Transverse colon (tissue), 4 donors: Measurements from ENCODE around the gene MYMK. TPM values are rescaled to one million over a fixed set of nuclear protein-coding genes. Genes with fewer than 3 reads are reported as not detected.

Experiments used
- DNase-seq: peaks from one replicate; pipeline ENCODE4 v3.0.0-alpha.2; 2019
- H3K27ac ChIP-seq, 4 donors: fragments of 200-600 bp; sonication (generic); 2 replicates each; pipeline ENCODE4 v1.5.1; 2016 to 2018; ENCODE audit warnings: inconsistent platforms in 4 of 4
- H3K27me3 ChIP-seq: fragments of 200-600 bp; sonication (generic); 2 replicates; pipeline ENCODE4 v1.5.1; 2017; ENCODE audit warnings: inconsistent platforms
- H3K36me3 ChIP-seq, 4 donors: fragments of 200-600 bp; sonication (generic); 2 replicates each; pipeline ENCODE4 v1.5.1; 2017 to 2019; ENCODE audit warnings: inconsistent platforms in 4 of 4
- H3K4me1 ChIP-seq, 4 donors: fragments of 200-600 bp; sonication (generic); 2 replicates each; pipeline ENCODE4 v1.5.1; 2017 to 2020; ENCODE audit warnings: inconsistent platforms in 4 of 4
- H3K4me3 ChIP-seq, 4 donors: fragments of 200-600 bp; sonication (generic); 1 replicate in 1 of 4; 2 replicates in 3 of 4; pipeline versions ENCODE4 v1.5.1 to v1.6.1; 2017 to 2019; ENCODE audit warnings: inconsistent platforms in 4 of 4
- H3K9me3 ChIP-seq, 2 donors: fragments of 200-600 bp; sonication (generic); 2 replicates each; pipeline ENCODE4 v1.5.1; 2017 to 2019; ENCODE audit warnings: inconsistent platforms in 2 of 2
- EP300 ChIP-seq: sonication (generic); formaldehyde crosslinking; IDR thresholded peaks from one replicate; pipeline ENCODE4 v1.6.1; 2017; ENCODE audit warnings: antibody characterized with exemption, low read depth
- POLR2A ChIP-seq: fragments of 450-650 bp; IDR thresholded peaks from one replicate; pipeline ENCODE4 v1.6.1; 2016; ENCODE audit warnings: antibody characterized with exemption, mild to moderate bottlenecking, moderate library complexity
- POLR2AphosphoS5 ChIP-seq, 3 donors: sonication (generic); formaldehyde crosslinking; IDR thresholded peaks; one replicate each; pipeline ENCODE4 v1.6.1; 2016; ENCODE audit warnings: antibody characterized with exemption in 3 of 3
- WGBS, 2 donors: methylation state at CpG; one replicate each; pipeline ENCODE4 v1.1.5; 2018; ENCODE audit warnings: low coverage in 1 of 2; 5-methylcytosine and 5-hydroxymethylcytosine counted together
- in situ Hi-C, 4 donors: fragments of 200-750 bp; cut with MboI; loops; one replicate each; pipeline versions ENCODE4 v1.15.0 to v1.15.1; 2017; ENCODE audit warnings: low sequenced_read_pairs in 3 of 4, low pct_ligation_motif_present in 1 of 4, low pct_unique_long_range_greater_than_20kb in 1 of 4
- intact Hi-C: fragments of 100-400 bp; cut with DNase I; formaldehyde crosslinking; loops from one replicate; pipeline ENCODE4 v1.15.1; 2023; ENCODE audit warnings: low total_unique reads
- total RNA-seq, 4 donors: library from RNA; depleted of rRNA; stranded (reverse); fragments of >200 nt; gene quantifications; one replicate each; pipeline ENCODE4 v1.1.0, GENCODE V29; 2016
- TF ChIP-seq, protein P1 (sequence below), 5 experiments: fragments of 200-600 bp in 3 of 5; fragments of 450-650 bp in 2 of 5; sonication (generic) in 3 of 5; IDR thresholded peaks; 1 replicate in 2 of 5; 2 replicates in 3 of 5; pipeline ENCODE4 v1.5.1; 2016 to 2017; ENCODE audit warnings: antibody characterized with exemption in 5 of 5, inconsistent platforms in 3 of 5, mild to moderate bottlenecking in 2 of 5, moderate library complexity in 1 of 5

The MYMK gene
- total RNA-seq, 4 donors from 2014 or later, result not detected

GRCh38 chr9:133474215-133474614 is 50.5 kb downstream of the MYMK start:
- H3K36me3 ChIP-seq, result no peaks in the 10 kb centered on the region
- WGBS, 2 donors, result 66% methylated on average over 5 of the region's 5 CpGs; no CpG with 5 or more reads in 1 of the 2 donors
- DNase-seq, result no peak
- intact Hi-C loops (no loop called here), in situ Hi-C loops (no loop called here)
- H3K4me1 ChIP-seq, result peaks cover 1 to 39% (median 20%) of the 10 kb centered on the region in 4 donors
- peaks cover 6% of the 10 kb centered on the region for H3K27me3 ChIP-seq
- no peak for TF ChIP-seq EP300
- TF ChIP-seq POLR2A, result no peak
- TF ChIP-seq, protein P1, sequence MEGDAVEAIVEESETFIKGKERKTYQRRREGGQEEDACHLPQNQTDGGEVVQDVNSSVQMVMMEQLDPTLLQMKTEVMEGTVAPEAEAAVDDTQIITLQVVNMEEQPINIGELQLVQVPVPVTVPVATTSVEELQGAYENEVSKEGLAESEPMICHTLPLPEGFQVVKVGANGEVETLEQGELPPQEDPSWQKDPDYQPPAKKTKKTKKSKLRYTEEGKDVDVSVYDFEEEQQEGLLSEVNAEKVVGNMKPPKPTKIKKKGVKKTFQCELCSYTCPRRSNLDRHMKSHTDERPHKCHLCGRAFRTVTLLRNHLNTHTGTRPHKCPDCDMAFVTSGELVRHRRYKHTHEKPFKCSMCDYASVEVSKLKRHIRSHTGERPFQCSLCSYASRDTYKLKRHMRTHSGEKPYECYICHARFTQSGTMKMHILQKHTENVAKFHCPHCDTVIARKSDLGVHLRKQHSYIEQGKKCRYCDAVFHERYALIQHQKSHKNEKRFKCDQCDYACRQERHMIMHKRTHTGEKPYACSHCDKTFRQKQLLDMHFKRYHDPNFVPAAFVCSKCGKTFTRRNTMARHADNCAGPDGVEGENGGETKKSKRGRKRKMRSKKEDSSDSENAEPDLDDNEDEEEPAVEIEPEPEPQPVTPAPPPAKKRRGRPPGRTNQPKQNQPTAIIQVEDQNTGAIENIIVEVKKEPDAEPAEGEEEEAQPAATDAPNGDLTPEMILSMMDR (IDR thresholded peaks at IDR 0.05), result no peak
- TF ChIP-seq POLR2AphosphoS5 (IDR thresholded peaks at IDR 0.05), result no peak
- no peak overlapping the region for H3K4me3 ChIP-seq
- no peak overlapping the region for H3K27ac ChIP-seq
- H3K9me3 ChIP-seq, result no peaks in the 10 kb centered on the region

DNA sequence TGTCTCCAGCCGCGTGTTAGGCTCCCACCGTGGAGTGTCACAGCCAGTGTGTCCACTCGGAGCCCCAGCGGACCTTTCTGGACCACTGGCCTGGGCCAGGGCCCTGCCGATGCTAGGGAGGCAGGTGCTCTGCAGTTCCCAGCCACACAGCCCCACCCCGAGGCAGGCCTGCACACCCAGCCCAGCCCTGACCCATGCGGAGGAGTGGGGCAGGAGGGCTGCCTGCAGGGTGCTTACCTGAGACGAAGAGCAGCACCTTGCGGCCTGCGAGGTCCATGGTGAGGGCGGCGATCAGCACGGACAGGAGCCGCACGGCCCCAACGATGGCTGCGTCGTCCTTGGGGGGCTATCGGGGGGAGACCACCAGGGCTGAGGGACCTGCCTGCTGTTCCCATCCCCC is 51.0 kb downstream of the MYMK start:
- WGBS, 2 donors, result 92% methylated on average over 17 of the region's 20 CpGs; no CpG with 5 or more reads in 1 of the 2 donors
- intact Hi-C loops (no loop called here), in situ Hi-C loops (no loop called here)
- Histone ChIP-seq H3K4me3 (no peak overlapping the region), H3K36me3 (no peaks in the 10 kb centered on the region), H3K27me3 (peaks cover 5% of the 10 kb centered on the region), H3K27ac (no peak overlapping the region), H3K4me1 (peaks cover 0 to 34% (median 15%) of the 10 kb centered on the region in 4 donors), H3K9me3 (no peaks in the 10 kb centered on the region)
- TF ChIP-seq POLR2AphosphoS5 (IDR thresholded peaks at IDR 0.05) (no peak), EP300 (no peak), POLR2A (no peak)
- TF ChIP-seq, protein P1 (IDR thresholded peaks at IDR 0.05), result no peak
- DNase-seq, result no peak

GRCh38 chr9:133472753-133473378 is 51.9 kb downstream of the MYMK start:
- Histone ChIP-seq H3K9me3 (no peaks in the 10 kb centered on the region), H3K27me3 (no peaks in the 10 kb centered on the region)

DNA sequence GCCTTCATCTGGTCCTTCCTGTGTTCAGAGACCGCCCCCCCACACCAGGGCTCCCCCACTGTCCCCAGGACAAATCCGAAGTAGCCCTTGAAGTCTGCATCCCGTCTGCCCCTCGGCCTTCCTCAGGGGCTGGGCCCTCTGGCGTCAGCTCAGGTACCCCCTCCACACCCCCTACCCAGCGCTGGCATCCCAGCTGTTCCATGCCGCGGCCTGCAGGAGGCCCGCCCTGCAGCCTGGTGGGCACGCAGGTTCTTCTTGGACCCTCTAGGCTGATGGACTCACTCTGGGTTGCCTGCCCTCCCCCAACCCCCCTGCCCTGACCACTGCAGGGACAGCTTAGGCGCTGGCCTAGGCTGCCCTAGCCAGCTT is 52.5 kb downstream of the MYMK start:
- TF ChIP-seq EP300 (no peak), POLR2A (no peak), POLR2AphosphoS5 (IDR thresholded peaks at IDR 0.05) (no peak)
- TF ChIP-seq, protein P1 (IDR thresholded peaks at IDR 0.05), result no peak
- Histone ChIP-seq H3K36me3 (no peaks in the 10 kb centered on the region), H3K27me3 (no peaks in the 10 kb centered on the region), H3K4me1 (peaks cover 0 to 25% (median 10%) of the 10 kb centered on the region in 4 donors), H3K9me3 (no peaks in the 10 kb centered on the region), H3K4me3 (no peak overlapping the region), H3K27ac (no peak overlapping the region)
- 89% methylated on average over 9 of the region's 11 CpGs; no CpG with 5 or more reads in 1 of the 2 donors for WGBS, 2 donors
- no peak for DNase-seq
- in situ Hi-C loops, result no loop called here
- intact Hi-C loops, result no loop called here

More at GRCh38 chr9:133472753-133473378, 51.9 kb downstream of the MYMK start:
- intact Hi-C loops, result no loop called here
- DNase-seq, result no peak
- 67% methylated on average over 18 of the region's 19 CpGs; no CpG with 5 or more reads in 1 of the 2 donors for WGBS, 2 donors
- H3K27ac ChIP-seq, result no peak overlapping the region
- peaks cover 0 to 25% (median 10%) of the 10 kb centered on the region in 4 donors for H3K4me1 ChIP-seq
- TF ChIP-seq, protein P1 (IDR thresholded peaks at IDR 0.05), result no peak
- TF ChIP-seq POLR2A, result no peak
- no peak for TF ChIP-seq POLR2AphosphoS5 (IDR thresholded peaks at IDR 0.05)
- TF ChIP-seq EP300, result no peak
- no peaks in the 10 kb centered on the region for H3K36me3 ChIP-seq
- in situ Hi-C loops, result no loop called here
- H3K4me3 ChIP-seq, result no peak overlapping the region
